ENCODE data around the gene ERBB4. TPM values are rescaled to one million over a fixed set of nuclear protein-coding genes. Genes with fewer than 3 reads are reported as not detected.
A peak's percentile ranks its signal among the peaks of the same experiment; 100 is the strongest.

Gene ERBB4
- total RNA-seq, 1 donor from 2014 or later: 12.4 TPM

DNA sequence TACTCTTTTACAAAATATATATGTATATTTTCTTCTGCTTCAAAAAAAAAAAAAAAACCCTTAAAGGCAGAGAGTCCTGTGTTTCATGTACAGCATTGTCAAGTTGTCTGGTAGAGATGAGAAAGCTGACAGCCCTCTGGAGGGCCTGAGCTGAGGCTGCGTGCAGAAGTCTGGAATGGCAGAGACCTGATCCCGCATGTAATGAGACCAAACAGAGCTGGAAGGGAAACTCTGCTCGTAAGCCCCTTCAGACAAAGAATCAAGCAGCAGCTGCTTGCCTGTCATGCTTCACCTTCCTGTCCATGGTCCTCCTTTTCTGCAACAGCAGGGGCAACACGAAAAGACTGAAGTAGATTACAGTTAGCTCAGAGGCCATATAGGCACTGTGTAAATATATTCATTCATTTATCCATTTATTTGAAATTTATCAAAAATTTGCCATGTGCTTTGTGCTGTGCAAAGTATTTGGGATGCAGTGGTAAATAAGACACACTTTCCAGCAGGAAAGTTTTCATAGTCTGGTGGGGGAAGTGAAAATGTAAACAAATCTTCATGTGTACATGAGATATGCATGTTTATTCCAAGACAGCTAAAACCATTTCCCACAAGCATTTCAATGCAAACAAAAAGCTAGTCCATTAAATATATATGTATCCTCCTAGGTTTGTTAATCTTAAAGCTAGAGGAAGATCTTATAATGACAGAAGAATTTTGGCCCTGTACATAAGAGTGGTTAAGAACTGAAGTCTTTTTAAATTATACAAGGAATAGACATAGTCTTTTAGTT is 1069.5 kb downstream of the ERBB4 start:
- DNase-seq (ENCODE audit: missing footprints) (no peak), ATAC-seq (no peak)
- intact Hi-C loops (cut with DNase I): no loop called here

DNA sequence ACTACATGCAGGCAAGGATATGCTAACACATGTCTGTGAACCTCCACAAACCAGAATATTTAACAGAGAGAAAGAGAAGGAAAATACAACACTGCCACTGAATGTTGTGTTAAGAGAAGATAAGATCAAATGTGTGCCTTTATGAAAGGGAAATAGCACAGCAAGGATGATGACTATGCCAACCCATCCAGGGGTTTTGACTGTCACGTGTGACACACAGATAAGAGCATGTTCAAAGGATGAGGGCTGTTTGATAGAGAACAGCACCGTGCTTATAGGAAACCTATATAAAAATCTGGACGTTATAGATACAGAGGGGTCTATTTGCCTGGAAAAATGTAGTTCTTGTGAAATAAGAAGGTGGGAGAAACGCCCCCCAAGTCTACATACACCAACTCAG is 1070.4 kb downstream of the ERBB4 start:
- intact Hi-C loops (cut with DNase I): no loop called here
- no peak for ATAC-seq
- no peak for DNase-seq (ENCODE audit: missing footprints)

DNA sequence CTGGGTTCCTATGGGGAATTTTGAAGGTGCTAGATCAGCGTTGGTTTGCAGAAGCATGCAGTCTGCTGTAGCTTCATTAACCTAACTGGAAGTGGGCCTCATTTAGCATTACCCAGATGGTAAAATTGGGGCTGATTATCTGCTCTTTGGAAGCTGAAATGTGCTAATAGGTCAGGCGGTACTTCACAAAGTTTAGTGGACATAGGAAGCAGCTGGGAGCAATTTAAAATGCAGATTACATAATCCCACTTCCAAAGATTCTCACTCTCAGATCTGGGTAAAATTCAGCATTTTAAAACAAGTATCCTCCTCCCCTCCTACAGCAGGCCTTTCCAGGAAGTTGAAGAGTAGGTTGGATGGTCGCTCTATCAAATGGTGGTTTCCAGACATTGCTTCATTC is 1075.2 kb downstream of the ERBB4 start:
- intact Hi-C loops (cut with DNase I): no loop called here
- DNase-seq (ENCODE audit: missing footprints) (no peak), ATAC-seq (no peak)

DNA sequence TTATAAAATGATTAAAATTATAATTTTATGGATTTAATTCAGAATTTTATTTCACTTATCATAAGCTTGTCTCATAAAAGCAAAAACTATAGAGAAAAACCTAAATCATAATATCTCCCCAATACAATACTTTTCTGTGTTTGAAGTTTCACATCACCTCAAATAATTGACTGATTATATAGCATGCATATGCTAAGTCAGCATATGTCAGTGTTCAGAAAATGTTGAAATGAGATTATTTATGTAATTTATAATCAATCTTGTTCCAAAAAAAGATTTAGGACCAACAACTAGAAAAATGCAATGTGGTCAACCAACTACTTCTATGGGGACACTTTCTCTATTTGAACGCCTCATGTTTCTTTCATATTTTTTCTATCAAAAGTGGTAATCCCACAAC is 1079.6 kb downstream of the ERBB4 start:
- no peak for ATAC-seq
- no peak for DNase-seq (ENCODE audit: missing footprints)
- intact Hi-C loops (cut with DNase I): loop anchor here (5.0 kb wide), 1 partner anchor 1108 kb away; no protein-coding TSS in a partner anchor

DNA sequence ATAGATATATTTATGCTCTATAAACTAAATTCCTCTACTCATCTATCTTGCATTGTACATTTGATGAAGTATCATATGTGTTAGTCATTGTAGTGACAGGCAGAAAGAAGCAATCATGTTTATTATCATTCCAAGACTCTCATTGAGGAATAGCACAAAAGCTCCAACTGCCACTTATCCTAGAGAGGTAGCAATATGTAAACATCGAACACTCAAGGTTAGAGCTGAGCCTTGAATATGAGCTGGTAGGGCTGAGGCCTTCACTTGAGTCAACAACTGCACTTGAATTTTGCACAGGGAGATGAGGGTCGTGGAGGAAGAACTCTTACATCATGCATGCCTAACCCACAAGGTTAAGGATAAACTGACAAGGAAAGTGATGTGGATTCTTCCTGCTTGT is 1081.3 kb downstream of the ERBB4 start:
- DNase-seq (ENCODE audit: missing footprints) (no peak), ATAC-seq (no peak)
- intact Hi-C loops (cut with DNase I): loop anchor here (5.0 kb wide), 1 partner anchor 1110 kb away; no protein-coding TSS in a partner anchor

DNA sequence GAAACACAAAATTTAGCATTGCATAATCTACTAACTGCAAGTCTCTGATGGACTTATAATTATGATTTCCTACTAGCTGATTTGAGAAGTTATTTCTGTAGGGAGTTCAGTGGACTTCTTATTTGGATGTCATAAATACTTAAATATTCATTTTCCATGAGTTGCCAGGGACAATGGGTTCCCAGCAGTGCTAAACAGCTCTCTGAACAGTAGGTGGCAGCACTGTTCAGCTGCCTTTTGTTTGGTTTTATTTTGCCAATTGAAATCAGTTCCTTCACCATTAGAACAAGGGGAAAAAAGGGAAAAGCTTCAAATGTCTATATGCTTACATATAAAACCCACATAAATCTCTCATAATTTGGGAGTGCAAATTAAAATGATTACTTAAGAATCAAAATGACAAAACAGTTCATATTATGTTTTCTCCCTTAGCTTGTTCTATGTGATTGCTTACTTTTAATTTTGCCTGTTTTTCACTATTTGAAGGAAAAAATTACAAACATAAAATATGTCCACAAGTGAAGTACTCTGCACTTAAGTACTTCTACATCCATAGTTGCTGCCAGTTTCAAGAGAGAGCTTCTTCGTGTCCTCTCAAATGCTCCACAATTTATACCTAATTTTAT is 1083.3 kb downstream of the ERBB4 start:
- DNase-seq (ENCODE audit: missing footprints) (no peak), ATAC-seq (peak; percentile 52)
- intact Hi-C loops (cut with DNase I): loop anchor here (5.0 kb wide), 1 partner anchor 1112 kb away; no protein-coding TSS in a partner anchor

DNA sequence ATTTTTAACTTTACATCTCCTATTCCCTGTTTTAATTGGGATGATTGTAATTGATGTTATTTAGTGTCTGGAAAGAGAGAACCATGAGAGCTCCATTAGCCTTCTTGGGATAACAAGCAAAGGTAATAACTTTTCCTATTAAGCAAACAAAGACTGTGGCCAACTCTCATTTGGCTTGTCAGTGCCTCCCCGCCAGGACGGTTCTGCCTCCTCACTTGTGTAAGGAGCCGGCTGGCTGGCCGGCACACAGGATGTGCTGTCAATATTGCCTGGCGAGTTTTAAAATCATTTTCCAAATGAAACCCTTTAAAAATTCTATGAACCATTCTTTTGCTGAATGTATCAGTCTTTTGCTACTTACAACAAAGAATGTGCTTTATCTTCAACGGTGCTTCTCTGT is 1083.9 kb downstream of the ERBB4 start:
- ATAC-seq (no peak), DNase-seq (ENCODE audit: missing footprints) (no peak)
- intact Hi-C loops (cut with DNase I): loop anchor here (5.0 kb wide), 1 partner anchor 1113 kb away; no protein-coding TSS in a partner anchor

DNA sequence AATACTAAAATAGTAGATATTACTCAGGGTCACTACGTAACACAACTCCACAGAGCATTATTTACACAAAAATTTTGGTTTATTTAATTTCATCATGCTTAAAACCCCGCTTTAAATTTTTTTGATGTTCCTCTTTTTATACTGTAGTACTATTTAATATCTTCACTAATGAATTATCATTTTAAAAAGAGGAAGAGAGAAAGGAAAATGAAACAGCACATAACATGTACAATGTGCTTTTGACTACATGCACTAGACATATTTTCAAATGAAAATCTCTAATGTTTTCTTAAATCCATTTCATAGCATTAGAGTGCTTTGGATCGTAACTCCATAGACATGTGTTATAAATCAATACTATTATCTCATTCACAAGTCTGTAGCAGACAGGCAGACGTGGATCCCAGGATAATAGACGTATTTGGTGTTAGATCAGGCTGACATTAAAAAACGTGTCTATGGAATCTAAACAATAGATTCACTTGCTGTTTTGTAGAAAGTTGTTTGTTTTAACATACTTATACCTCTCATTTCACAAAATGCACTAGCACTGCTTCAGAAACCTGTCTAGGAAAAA is 1085.2 kb downstream of the ERBB4 start:
- intact Hi-C loops (cut with DNase I): no loop called here
- no peak for ATAC-seq
- no peak for DNase-seq (ENCODE audit: missing footprints)

DNA sequence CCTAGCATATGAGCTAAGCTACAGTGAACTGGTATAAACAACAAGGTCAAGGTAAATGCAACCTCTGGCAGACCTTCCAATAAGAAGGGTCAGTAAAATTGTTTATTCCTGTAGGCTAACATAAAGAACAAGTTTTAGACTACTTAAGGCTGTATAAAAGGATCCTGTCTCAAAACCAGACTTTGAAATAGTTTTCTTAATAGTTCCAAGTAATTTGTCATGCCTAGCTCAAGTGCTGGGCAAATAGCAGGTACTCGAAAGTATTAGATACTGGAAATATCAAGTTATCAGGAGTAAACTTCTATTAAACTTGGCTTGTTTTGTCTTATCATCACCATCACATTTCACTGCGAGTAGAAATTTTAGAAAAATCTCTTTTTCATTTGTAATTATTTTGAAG is 1087.0 kb downstream of the ERBB4 start:
- no peak for DNase-seq (ENCODE audit: missing footprints)
- no peak for ATAC-seq
- intact Hi-C loops (cut with DNase I): no loop called here

DNA sequence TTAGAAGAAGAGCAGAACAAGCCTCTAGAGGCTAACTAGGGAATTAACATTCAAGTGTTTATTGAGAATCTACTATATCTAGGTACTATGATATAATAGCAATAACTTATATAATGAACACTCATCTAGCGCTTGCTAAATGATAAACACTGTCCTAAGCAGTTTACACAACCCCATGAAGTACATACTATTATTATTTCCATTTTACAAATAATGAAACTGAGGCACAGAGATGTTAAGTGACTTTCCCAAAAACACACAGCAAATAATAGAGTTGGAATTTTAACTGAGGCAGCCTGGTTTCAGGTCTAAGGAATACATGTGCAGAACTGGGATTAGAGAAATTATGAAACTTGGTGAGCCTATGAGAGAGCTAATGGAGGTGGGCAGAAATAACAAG is 1088.8 kb downstream of the ERBB4 start:
- intact Hi-C loops (cut with DNase I): no loop called here
- ATAC-seq (no peak), DNase-seq (ENCODE audit: missing footprints) (no peak)

DNA sequence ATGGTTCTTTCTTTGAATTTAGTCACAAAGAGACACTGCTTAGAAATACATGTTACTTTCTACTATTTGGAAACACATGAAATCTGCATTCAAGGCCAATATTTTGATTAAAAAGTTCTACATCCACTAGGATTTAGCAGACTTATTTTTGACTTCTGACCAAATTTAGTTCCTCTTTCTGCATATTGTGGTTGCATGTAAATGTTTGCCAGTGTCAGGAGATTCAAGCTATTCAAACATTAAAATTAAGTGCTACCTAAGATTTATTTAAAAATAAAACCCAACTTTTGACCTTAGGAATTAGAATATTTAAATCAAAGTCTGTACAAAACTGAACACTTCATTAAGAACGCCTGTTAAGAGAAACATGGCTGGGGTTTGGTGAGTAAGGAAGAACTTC is 1091.1 kb downstream of the ERBB4 start:
- DNase-seq (ENCODE audit: missing footprints) (no peak), ATAC-seq (no peak)
- intact Hi-C loops (cut with DNase I): no loop called here

DNA sequence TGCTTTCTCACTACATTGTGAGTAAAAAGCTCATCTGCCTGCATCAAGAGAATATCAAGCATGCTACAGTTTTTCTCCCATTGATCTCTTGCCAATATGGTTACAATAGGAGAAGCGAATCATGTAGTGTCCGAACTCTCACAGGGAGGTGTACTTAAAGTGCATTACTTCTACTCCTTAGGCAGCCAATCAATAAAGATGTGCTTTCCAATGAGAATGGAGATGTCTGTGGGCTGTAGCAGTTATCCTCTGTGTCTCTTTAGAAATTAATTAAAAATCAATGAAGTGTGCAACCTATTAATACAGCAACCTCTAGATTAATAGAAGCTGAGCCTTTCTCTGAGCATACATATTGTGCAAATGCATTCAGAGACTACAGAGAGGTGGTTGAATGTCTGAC is 1098.5 kb downstream of the ERBB4 start:
- no peak for ATAC-seq
- no peak for DNase-seq (ENCODE audit: missing footprints)
- intact Hi-C loops (cut with DNase I): no loop called here

DNA sequence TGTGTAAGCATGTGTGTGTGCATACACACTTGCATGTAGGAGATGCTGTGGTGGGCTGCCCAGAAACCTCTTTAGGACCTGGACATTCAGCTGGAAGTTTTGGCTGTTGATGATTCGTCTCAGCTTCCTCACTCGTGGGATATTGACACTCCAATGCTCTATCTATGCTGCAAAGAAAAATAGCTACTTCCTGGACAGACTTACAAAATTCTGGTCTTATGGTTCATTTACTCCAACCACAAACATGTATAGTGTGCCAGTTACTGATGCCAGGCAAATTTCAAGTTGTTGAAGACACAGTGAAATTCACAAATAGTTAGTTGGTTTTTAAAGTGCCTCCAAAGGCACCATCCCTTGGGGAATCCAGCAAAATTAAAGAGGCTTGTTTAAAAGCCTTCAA is 1099.6 kb downstream of the ERBB4 start:
- intact Hi-C loops (cut with DNase I): no loop called here
- ATAC-seq: no peak

DNA sequence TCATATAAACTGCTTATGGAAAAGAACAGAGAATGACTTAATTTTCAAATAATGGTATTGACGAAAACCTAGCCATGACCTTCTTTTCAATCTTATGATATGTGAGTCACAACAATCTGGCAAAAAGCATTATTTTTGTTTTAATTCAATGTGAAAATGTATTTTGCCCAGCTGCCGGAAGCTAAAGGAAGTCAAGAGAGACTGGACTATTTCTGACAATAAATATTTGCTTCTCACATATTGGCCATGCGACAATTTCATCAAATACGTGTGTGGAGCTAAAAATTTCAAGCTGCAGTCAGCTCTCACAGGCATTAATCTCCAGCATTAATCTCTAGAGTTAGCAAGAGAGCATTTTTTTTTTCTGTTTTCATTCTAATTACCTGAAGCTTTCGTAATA is 1101.2 kb downstream of the ERBB4 start:
- ATAC-seq (no peak), DNase-seq (ENCODE audit: missing footprints) (no peak)
- intact Hi-C loops (cut with DNase I): no loop called here

More for the DNA sequence above, 1099.6 kb downstream of the ERBB4 start:
- no peak for DNase-seq (ENCODE audit: missing footprints)

DNA sequence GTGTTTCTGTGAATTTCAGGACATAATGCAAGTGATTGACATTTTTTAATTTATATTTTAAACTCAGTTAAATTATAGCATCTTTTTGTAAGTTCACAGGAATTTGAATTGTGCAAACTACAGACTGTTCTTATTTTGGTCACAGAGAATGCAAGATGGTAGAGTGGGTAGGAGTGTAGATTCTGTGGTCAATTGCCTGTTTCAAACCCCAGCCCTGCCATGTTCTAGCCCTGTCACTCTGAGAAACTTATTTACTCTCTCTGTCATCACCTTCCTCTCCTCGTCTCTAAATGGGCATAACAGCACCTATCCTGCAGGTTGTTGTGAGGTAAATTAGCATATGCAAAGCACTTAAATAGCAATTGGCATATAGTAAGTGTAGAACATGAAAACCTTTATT is 1102.4 kb downstream of the ERBB4 start:
- no peak for ATAC-seq
- no peak for DNase-seq (ENCODE audit: missing footprints)
- intact Hi-C loops (cut with DNase I): no loop called here

DNA sequence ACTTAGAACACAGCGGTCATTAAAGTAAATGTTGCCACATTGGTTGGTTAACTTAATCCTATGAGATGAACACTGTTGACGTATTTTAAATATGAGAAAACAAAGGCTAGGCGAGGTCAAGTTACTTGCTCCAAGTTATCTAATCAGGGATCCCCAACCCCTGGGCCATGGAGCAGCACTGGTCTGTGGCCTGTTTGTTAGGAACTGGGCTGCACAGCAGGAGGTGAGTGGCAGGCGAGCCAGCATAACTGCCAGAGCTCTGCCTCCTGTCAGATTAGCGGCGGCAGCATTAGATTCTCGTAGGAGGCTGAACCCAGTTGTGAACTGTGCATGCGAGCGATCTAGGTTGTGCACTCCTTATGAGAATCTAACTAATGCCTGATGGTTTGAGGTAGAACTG is 1103.3 kb downstream of the ERBB4 start:
- DNase-seq (ENCODE audit: missing footprints): no peak
- no peak for ATAC-seq
- intact Hi-C loops (cut with DNase I): no loop called here

DNA sequence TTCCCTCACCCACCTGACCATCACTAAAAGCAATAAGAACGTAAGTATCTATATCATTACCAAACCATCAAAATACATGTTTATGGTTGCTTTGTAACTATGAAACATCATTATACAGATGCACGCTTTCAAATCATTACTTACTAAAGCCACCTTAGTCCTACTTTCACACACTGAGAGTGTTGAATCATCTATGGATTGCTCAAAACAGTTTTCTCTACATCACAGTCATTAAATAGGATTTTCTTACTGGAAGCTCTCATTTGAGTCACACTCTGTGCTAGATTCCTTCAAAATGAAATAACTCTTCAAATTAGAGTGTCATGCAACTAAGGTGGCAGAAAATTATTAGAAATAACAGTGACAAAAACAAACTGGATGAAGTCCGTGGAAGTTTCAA is 1103.8 kb downstream of the ERBB4 start:
- DNase-seq (ENCODE audit: missing footprints) (no peak), ATAC-seq (no peak)
- intact Hi-C loops (cut with DNase I): no loop called here

DNA sequence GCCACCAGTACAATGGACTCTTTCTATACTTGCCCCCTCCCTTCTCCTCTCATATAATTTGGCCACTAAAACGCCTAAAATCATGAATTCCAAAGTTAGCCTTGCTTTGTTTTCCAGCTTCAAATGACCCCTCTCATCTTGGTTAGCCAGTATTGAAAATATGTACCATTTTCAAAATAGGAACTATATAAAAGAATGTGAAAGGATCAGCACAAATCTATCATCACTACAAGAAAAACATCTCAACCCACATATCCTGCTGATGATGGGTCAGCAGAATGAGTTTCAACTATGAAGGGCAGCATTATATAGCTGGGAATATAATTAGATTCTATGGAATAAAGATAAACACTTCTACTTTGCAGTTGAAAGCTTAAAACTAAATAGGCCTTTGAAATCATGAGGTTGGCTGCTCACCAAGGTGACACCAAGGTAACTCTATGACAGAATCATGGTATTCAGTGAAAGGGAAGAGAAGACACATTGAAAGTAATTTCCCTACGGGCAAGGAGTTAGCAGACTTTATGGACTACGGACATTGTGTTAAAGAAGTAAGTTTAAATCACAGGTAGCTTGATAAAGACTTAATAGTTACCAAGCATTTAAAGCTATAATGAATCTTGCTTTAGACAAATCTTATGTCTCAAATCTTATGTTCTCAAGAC is 1109.2 kb downstream of the ERBB4 start:
- intact Hi-C loops (cut with DNase I): no loop called here
- DNase-seq (ENCODE audit: missing footprints) (no peak), ATAC-seq (no peak)

DNA sequence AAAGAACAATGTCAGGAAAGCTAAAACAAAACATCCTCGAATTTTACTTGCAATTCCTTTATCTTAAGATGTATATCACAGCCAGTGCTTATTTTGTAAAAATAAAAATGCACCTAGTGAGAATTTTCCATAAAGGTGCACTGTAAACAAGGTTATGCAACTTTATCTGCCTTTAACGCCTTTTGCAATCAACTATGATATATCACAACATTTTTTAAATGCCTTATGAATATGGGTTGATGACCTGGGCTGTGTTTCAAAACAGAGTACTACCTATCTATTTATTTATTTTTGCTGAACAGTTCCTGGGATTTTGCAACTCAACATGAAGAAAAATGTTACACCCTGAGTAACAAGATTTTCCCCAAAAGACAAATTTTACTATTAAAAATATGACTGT is 1112.4 kb downstream of the ERBB4 start:
- intact Hi-C loops (cut with DNase I): no loop called here
- ATAC-seq (no peak), DNase-seq (ENCODE audit: missing footprints) (no peak)

DNA sequence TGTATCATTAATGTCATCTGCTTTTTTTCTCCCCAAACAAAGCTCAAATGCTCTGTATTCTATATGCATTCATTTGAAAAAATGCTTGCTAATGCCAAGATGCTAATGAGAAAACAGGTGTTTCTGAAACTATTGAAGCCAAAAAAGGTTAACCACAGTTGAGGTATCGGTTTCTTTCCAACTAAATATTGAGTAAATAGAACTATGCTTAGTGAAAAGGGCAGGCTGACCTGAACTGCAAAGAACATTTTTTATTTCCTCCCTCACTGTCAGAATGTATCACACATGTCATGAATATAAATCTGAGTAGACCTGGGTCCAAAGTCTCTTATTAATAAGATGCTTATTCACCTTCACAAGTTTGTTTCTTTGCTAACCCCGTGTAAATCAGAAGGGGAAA is 1115.6 kb downstream of the ERBB4 start:
- intact Hi-C loops (cut with DNase I): no loop called here
- ATAC-seq: no peak
- no peak for DNase-seq (ENCODE audit: missing footprints)

Data from Right ventricle myocardium inferior (tissue), 1 donor.